Esophagus muscularis mucosa (tissue), 4 donors: ENCODE measurements around the gene AANAT. TPM values are rescaled to one million over a fixed set of nuclear protein-coding genes. Genes with fewer than 3 reads are reported as not detected.

Experiments used
- DNase-seq: peaks from one replicate; pipeline ENCODE4 v3.0.0-alpha.2; 2017; ENCODE audit errors: extremely low spot score
- H3K27ac ChIP-seq, 4 donors: fragments of 200-600 bp; sonication (generic); replicated peaks in 1 of 4; 1 replicate in 3 of 4; 2 replicates in 1 of 4; pipeline ENCODE4 v1.5.1; 2016 to 2019; ENCODE audit warnings: mild to moderate bottlenecking in 1 of 4
- H3K27me3 ChIP-seq, 4 donors: fragments of 200-600 bp; sonication (generic); one replicate each; pipeline versions ENCODE4 v1.5.1 to v1.6.0; 2016 to 2019
- H3K36me3 ChIP-seq, 4 donors: fragments of 200-600 bp; sonication (generic); one replicate each; pipeline ENCODE4 v1.5.1; 2016 to 2019
- H3K4me1 ChIP-seq, 4 donors: fragments of 200-600 bp; sonication (generic); one replicate each; pipeline ENCODE4 v1.5.1; 2016 to 2019
- H3K4me3 ChIP-seq, 4 donors: fragments of 200-600 bp; sonication (generic); 1 replicate in 2 of 4; 2 replicates in 2 of 4; pipeline ENCODE4 v1.5.1; 2016 to 2019; ENCODE audit warnings: mild to moderate bottlenecking in 4 of 4, moderate library complexity in 1 of 4
- H3K9me3 ChIP-seq, 4 donors: fragments of 200-600 bp; sonication (generic); 1 replicate in 3 of 4; 2 replicates in 1 of 4; pipeline ENCODE4 v1.5.1; 2016 to 2019
- CTCF ChIP-seq, 3 experiments: fragments of 200-600 bp in 2 of 3; fragments of 450-650 bp in 1 of 3; sonication (generic) in 2 of 3; IDR thresholded peaks; one replicate each; pipeline ENCODE4 v1.5.1; 2017 to 2019; ENCODE audit warnings: antibody characterized with exemption in 3 of 3, mild to moderate bottlenecking in 2 of 3, moderate library complexity in 1 of 3
- EP300 ChIP-seq: sonication (generic); formaldehyde crosslinking; IDR thresholded peaks from one replicate; pipeline ENCODE4 v1.6.1; 2017; ENCODE audit warnings: antibody characterized with exemption
- POLR2A ChIP-seq: fragments of 450-650 bp; IDR thresholded peaks from one replicate; pipeline ENCODE4 v1.6.1; 2017; ENCODE audit warnings: antibody characterized with exemption, moderate library complexity, mild to moderate bottlenecking, low read depth
- POLR2AphosphoS5 ChIP-seq, 2 donors: sonication (generic); formaldehyde crosslinking; IDR thresholded peaks; one replicate each; pipeline ENCODE4 v1.6.1; 2017; ENCODE audit warnings: antibody characterized with exemption in 2 of 2
- WGBS: methylation state at CpG from one replicate; pipeline ENCODE4 v1.1.5; 2018; 5-methylcytosine and 5-hydroxymethylcytosine counted together
- intact Hi-C: fragments of 100-400 bp; cut with DNase I; formaldehyde crosslinking; loops from one replicate; pipeline ENCODE4 v1.15.1; 2023
- total RNA-seq, 4 donors: library from RNA; depleted of rRNA; stranded (reverse); fragments of >200 nt; gene quantifications; one replicate each; pipeline versions ENCODE4 v1.1.0 to v1.2.1, GENCODE V29; 2016

The AANAT gene
- total RNA-seq, 4 donors from 2014 or later: not detected

GRCh38 chr17:76491271-76492122 is 24.1 kb downstream of the AANAT start:
- 83% methylated on average over 8 of the region's 17 CpGs for WGBS
- DNase-seq: no peak
- Histone ChIP-seq H3K4me3 (no peak overlapping the region), H3K36me3 (peaks cover 0 to 10% (median 0%) of the 10 kb centered on the region in 4 donors), H3K27ac (peak overlapping the region; percentile 61 to 67 (median 65)), H3K4me1 (peaks cover 22 to 31% (median 28%) of the 10 kb centered on the region in 4 donors), H3K9me3 (no peaks in the 10 kb centered on the region), H3K27me3 (no peaks in the 10 kb centered on the region)
- TF ChIP-seq POLR2AphosphoS5 (IDR thresholded peaks at IDR 0.05) (no peak), EP300 (no peak), CTCF (IDR thresholded peaks at IDR 0.05) (no peak), POLR2A (no peak)
- intact Hi-C loops: no loop called here

- Histone ChIP-seq H3K36me3 (peaks cover 0 to 8% (median 0%) of the 10 kb centered on the region in 4 donors), H3K4me1 (peaks cover 28 to 35% (median 32%) of the 10 kb centered on the region in 4 donors), H3K9me3 (no peaks in the 10 kb centered on the region), H3K4me3 (peak overlapping the region in 2 of 4 donors; percentile 11 to 32), H3K27ac (peak overlapping the region; percentile 61 to 67 (median 65)), H3K27me3 (no peaks in the 10 kb centered on the region)
- DNase-seq: no peak
- intact Hi-C loops: no loop called here
- no peak for TF ChIP-seq POLR2A
- no peak for TF ChIP-seq EP300
- TF ChIP-seq CTCF (IDR thresholded peaks at IDR 0.05): no peak
- TF ChIP-seq POLR2AphosphoS5 (IDR thresholded peaks at IDR 0.05): no peak
- WGBS: 67% methylated on average over 4 of the region's 11 CpGs
These were observed 25.0 kb downstream of the AANAT start for GRCh38 chr17:76492123-76492988.

GRCh38 chr17:76492989-76493501 is 25.6 kb downstream of the AANAT start:
- TF ChIP-seq POLR2AphosphoS5 (IDR thresholded peaks at IDR 0.05) (peak; percentile 28 to 48), CTCF (IDR thresholded peaks at IDR 0.05) (no peak)
- intact Hi-C loops: no loop called here
- peaks cover 34 to 42% (median 39%) of the 10 kb centered on the region in 4 donors for H3K4me1 ChIP-seq
- H3K27me3 ChIP-seq: no peaks in the 10 kb centered on the region
- H3K27ac ChIP-seq: peak overlapping the region; percentile 61 to 67 (median 65)
- peaks cover 0 to 4% (median 0%) of the 10 kb centered on the region in 4 donors for H3K36me3 ChIP-seq
- DNase-seq: no peak
- H3K9me3 ChIP-seq: no peaks in the 10 kb centered on the region
- WGBS: 38% methylated on average over 15 of the region's 15 CpGs
- peak overlapping the region; percentile 5 to 32 (median 12) for H3K4me3 ChIP-seq

- 80% methylated on average over 15 of the region's 21 CpGs for WGBS
- TF ChIP-seq CTCF (IDR thresholded peaks at IDR 0.05) (no peak), POLR2AphosphoS5 (IDR thresholded peaks at IDR 0.05) (no peak), POLR2A (no peak), EP300 (no peak)
- H3K4me1 ChIP-seq: peaks cover 40 to 48% (median 45%) of the 10 kb centered on the region in 4 donors
- no peaks in the 10 kb centered on the region for H3K9me3 ChIP-seq
- H3K27ac ChIP-seq: peak overlapping the region; percentile 61 to 67 (median 65)
- DNase-seq: no peak
- peak overlapping the region; percentile 5 to 32 (median 12) for H3K4me3 ChIP-seq
- intact Hi-C loops: no loop called here
- no peaks in the 10 kb centered on the region for H3K27me3 ChIP-seq
- H3K36me3 ChIP-seq: peaks cover 0 to 4% (median 0%) of the 10 kb centered on the region in 4 donors
These were observed 26.2 kb downstream of the AANAT start for GRCh38 chr17:76493505-76494167.
